Coronary artery (tissue), 2 donors: Measurements from ENCODE around the gene RARS1.

Experiments
- DNase-seq: peaks from one replicate; pipeline ENCODE4 v3.0.0-alpha.2; 2017; ENCODE audit warnings: low spot score
- H3K27ac ChIP-seq, 2 donors: fragments of 200-600 bp; sonication (generic); one replicate each; pipeline ENCODE4 v1.5.1; 2016 to 2019
- H3K4me3 ChIP-seq: fragments of 200-600 bp; sonication (generic); 2 replicates; pipeline ENCODE4 v1.5.1; 2016; ENCODE audit warnings: mild to moderate bottlenecking, moderate library complexity
- TF ChIP-seq, protein P1 (sequence below): fragments of 200-600 bp; sonication (generic); IDR thresholded peaks from one replicate; pipeline ENCODE4 v1.5.1; 2019; ENCODE audit warnings: antibody characterized with exemption

Gene RARS1

DNA sequence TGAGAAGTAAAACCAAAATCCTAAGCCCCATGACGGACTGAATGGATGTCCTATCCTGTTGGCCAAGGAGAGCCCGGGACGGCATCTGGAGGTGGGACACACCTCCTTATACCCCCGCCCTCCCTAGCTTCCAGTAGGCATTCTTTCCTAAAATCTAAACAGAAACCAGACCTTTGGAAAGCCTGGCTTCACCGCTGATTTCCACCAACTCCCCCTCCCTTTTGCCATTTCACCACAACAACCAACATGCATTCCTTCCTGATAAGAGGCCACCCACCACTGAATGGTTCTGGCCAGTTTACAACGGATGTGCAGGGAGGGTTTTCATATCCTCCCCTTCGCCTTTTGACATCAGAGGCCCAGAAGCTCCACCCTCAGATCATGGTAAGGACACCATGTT is 9.2 kb upstream of the RARS1 start:
- H3K27ac ChIP-seq, result no peak overlapping the region
- TF ChIP-seq, protein P1, sequence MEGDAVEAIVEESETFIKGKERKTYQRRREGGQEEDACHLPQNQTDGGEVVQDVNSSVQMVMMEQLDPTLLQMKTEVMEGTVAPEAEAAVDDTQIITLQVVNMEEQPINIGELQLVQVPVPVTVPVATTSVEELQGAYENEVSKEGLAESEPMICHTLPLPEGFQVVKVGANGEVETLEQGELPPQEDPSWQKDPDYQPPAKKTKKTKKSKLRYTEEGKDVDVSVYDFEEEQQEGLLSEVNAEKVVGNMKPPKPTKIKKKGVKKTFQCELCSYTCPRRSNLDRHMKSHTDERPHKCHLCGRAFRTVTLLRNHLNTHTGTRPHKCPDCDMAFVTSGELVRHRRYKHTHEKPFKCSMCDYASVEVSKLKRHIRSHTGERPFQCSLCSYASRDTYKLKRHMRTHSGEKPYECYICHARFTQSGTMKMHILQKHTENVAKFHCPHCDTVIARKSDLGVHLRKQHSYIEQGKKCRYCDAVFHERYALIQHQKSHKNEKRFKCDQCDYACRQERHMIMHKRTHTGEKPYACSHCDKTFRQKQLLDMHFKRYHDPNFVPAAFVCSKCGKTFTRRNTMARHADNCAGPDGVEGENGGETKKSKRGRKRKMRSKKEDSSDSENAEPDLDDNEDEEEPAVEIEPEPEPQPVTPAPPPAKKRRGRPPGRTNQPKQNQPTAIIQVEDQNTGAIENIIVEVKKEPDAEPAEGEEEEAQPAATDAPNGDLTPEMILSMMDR, result no peak
- DNase-seq, result no peak

DNA sequence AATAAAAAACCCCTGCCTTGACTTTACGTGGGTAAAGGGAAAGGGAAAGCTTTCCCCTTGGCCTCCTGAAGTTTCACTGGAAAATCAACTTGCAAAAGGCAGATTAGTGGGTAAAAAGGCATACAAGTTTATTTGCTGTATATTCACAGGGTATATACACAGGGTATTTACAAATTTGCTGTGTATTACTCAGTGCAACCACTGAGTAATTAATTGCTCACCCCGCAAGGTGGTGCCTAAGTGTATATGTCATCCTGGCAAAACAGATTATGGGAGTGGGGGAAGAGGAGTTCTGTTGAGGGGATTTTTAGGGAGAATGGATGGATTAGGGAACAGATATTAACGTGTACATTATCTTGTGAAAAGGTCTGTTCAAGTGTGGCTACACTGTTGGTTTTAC is 7.1 kb upstream of the RARS1 start:
- H3K4me3 ChIP-seq, result no peak overlapping the region
- TF ChIP-seq, protein P1, result no peak
- H3K27ac ChIP-seq, result no peak overlapping the region
- DNase-seq, result no peak

More for the DNA sequence above, 9.2 kb upstream of the RARS1 start:
- no peak overlapping the region for H3K4me3 ChIP-seq

DNA sequence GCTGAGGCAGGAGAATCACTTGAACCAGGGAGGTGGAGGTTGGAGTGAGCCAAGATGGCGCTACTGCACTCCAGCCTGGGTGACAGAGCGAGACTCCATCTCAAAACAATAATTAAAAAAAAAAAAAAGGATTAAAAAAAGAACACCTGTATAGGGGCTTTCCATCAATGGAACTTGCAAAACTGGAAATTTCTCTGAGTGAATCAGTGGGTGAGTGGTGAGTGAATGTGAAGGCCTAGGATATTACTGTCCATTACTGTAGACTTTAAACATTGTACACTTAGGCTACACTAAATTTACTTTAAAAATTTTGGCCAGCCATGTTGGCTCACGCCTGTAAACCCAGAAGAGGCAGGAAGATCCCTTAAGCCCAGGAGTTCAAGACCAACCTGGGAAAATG is 5.7 kb upstream of the RARS1 start:
- TF ChIP-seq, protein P1, result no peak
- no peak for DNase-seq
- Histone ChIP-seq H3K27ac (no peak overlapping the region), H3K4me3 (no peak overlapping the region)

DNA sequence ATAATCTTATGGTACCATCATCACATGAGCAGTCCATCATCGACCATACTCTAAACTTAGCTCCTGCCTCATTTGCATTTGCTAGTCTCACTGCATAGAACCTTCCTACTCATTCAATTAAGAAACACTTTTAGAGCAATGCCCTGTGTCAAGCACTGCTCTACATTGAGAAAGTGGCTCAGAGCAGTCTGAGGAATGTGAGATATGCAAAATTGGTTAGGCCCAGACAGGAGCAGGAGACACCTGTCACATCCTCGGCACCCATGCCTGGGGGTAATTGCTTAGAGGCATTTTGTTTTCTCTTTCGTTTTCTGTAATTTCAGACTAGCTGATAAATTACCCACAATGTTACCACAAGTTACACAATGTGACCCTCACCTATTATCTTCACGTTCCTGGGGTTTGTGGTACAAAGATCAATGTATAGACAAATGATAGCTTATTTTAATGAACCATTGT is 4.9 kb upstream of the RARS1 start:
- no peak for DNase-seq
- TF ChIP-seq, protein P1, result no peak
- Histone ChIP-seq H3K27ac (no peak overlapping the region), H3K4me3 (no peak overlapping the region)

GRCh38 chr5:168482361-168482760 is 3.9 kb upstream of the RARS1 start:
- DNase-seq, result no peak
- Histone ChIP-seq H3K4me3 (no peak overlapping the region), H3K27ac (no peak overlapping the region)
- TF ChIP-seq, protein P1, result no peak

GRCh38 chr5:168489059-168489458 is 2.8 kb downstream of the RARS1 start:
- DNase-seq, result no peak

GRCh38 chr5:168494057-168494555 is 7.8 kb downstream of the RARS1 start:
- TF ChIP-seq, protein P1, result no peak
- H3K27ac ChIP-seq, result no peak overlapping the region
- no peak overlapping the region for H3K4me3 ChIP-seq
- no peak for DNase-seq

More at GRCh38 chr5:168489059-168489458, 2.8 kb downstream of the RARS1 start:
- Histone ChIP-seq H3K27ac (no peak overlapping the region), H3K4me3 (no peak overlapping the region)
- TF ChIP-seq, protein P1, result no peak
